H1 (cell line): Measurements from ENCODE around the gene TLE4. TPM values are rescaled to one million over a fixed set of nuclear protein-coding genes. Genes with fewer than 3 reads are reported as not detected.

ENCODE experiments used
- CHD7 ChIP-seq: fragments of 300-600 bp; sonication (generic); IDR thresholded peaks from 2 replicates; pipeline ENCODE4 v1.7.1; 2012; ENCODE audit warnings: low read length, moderate library complexity, mild to moderate bottlenecking, inconsistent platforms; ENCODE audit not compliant: insufficient replicate concordance
- EGR1 ChIP-seq: IDR thresholded peaks from 2 replicates; pipeline ENCODE4 v1.6.1; 2011; ENCODE audit warnings: low read depth, low read length, borderline replicate concordance
- polyA plus RNA-seq, 7 experiments: library from polyadenylated mRNA; depleted of rRNA in 3 of 7; stranded (reverse) in 5 of 7; unstranded in 2 of 7; fragments of >200 nt in 5 of 7; fragments of 200-250 nt in 2 of 7; gene quantifications; 1 replicate in 5 of 7; 2 replicates in 1 of 7; 4 replicates in 1 of 7; pipeline versions ENCODE4 v1.2.1 to v1.2.3, GENCODE V29; 2011 to 2013; ENCODE audit warnings: missing spikeins in 2 of 7, mixed read lengths in 2 of 7
- total RNA-seq: library from RNA; stranded (reverse); fragmentation: NEBNext Ultra II Directional; extraction: Animal tissue kit (Norgen Biotek cat#: 25700); gene quantifications from 2 replicates; pipeline ENCODE4 v1.2.1, GENCODE V29; 2021

TLE4 gene
- total and polyA plus RNA-seq, 2 of the 8 experiments (the other 6 are each of a cell fraction or from before 2014, with no cell fraction given): 32.4 to 36.9 TPM

DNA sequence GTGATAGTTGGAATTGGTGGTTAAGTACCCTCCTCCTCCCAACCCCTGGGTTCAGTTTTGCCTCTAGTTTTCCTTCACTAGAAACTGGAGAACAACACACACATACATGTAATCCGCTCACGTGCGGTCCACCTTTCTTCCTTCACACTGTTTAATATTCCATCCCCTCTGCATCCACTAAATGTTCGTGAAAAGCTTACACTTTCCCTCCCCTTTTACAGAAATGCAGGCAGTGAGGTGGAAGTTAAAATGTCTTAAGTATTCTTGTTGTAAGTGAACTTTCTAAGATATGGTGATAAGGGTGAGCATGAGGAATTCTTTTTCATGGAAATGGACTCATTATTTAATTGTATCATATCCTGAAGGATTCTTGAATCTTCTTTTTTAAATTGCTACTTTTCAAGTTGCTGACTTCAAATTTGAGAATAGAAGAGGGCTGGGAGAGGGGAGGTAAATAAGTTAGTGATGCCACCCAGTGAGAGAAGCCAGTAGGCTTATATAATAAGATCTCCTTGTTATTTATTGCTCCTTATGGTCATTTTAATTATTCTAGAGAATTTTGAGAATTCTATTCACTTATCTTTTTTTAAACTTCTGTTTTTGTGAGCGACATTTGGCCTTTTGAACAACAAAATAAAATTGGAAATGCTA is 90.2 kb downstream of the TLE4 start (continued):
- TF ChIP-seq CHD7 (peak; percentile 32), EGR1 (no peak)
